H9 (cell line): ENCODE data around the gene SMARCC2. TPM values are rescaled to one million over a fixed set of nuclear protein-coding genes. Genes with fewer than 3 reads are reported as not detected.
"Not testable (repeated sequence)": the region's sequence is repeated elsewhere in the genome, so short reads cannot be mapped to it uniquely, and the experiment has no call there.

Experiments
- DNase-seq: peaks from one replicate; pipeline ENCODE4 v3.0.0-alpha.2; 2017
- H2AFZ ChIP-seq: one replicate; pipeline ENCODE4 v1.6.1; 2013; ENCODE audit warnings: mild to moderate bottlenecking, low read length, control low read depth, moderate library complexity
- H2AK5ac ChIP-seq: 2 replicates; pipeline ENCODE4 v1.6.1; 2013; ENCODE audit warnings: low read length, control low read depth, mixed read lengths; ENCODE audit not compliant: insufficient read length
- H2BK120ac ChIP-seq: one replicate; pipeline ENCODE4 v1.6.1; 2013; ENCODE audit warnings: low read depth, mild to moderate bottlenecking, low read length, control low read depth, inconsistent platforms; ENCODE audit not compliant: poor library complexity, severe bottlenecking
- H2BK12ac ChIP-seq: 2 replicates; pipeline ENCODE4 v1.6.1; 2013; ENCODE audit warnings: low read length, control low read depth, mixed read lengths, low read depth; ENCODE audit not compliant: insufficient read length
- H2BK15ac ChIP-seq: 2 replicates; pipeline ENCODE4 v1.6.1; 2013; ENCODE audit warnings: low read depth, low read length, control low read depth
- H2BK20ac ChIP-seq: one replicate; pipeline ENCODE4 v1.6.1; 2013; ENCODE audit warnings: low read depth, mild to moderate bottlenecking, low read length, control low read depth, inconsistent platforms; ENCODE audit not compliant: poor library complexity, severe bottlenecking
- H2BK5ac ChIP-seq: 2 replicates; pipeline ENCODE4 v1.6.1; 2013; ENCODE audit warnings: low read length, control low read depth, mixed read lengths; ENCODE audit not compliant: insufficient read length
- H3K14ac ChIP-seq: 2 replicates; pipeline ENCODE4 v1.6.1; 2013; ENCODE audit warnings: low read length, control low read depth; ENCODE audit not compliant: insufficient read depth
- H3K18ac ChIP-seq: 2 replicates; pipeline ENCODE4 v1.6.1; 2013; ENCODE audit warnings: low read depth, mild to moderate bottlenecking, mixed read lengths, low read length, control low read depth; ENCODE audit not compliant: insufficient read length
- H3K23ac ChIP-seq: 2 replicates; pipeline ENCODE4 v1.6.1; 2013; ENCODE audit warnings: low read length, control low read depth, mixed read lengths, low read depth; ENCODE audit not compliant: insufficient read length
- H3K23me2 ChIP-seq: 2 replicates; pipeline ENCODE4 v1.6.1; 2013; ENCODE audit warnings: low read depth, mild to moderate bottlenecking, mixed read lengths, low read length, control low read depth; ENCODE audit not compliant: insufficient read length, poor library complexity, severe bottlenecking
- H3K27ac ChIP-seq: 2 replicates; pipeline ENCODE4 v1.5.1; 2013; ENCODE audit warnings: low read length, control low read depth, mixed read lengths, low read depth; ENCODE audit not compliant: insufficient read length
- H3K27me3 ChIP-seq: 2 replicates; pipeline ENCODE4 v1.6.1; 2013; ENCODE audit warnings: low read length, control low read depth, inconsistent platforms; ENCODE audit not compliant: insufficient read depth
- H3K4ac ChIP-seq: 2 replicates; pipeline ENCODE4 v1.6.1; 2013; ENCODE audit warnings: low read depth, mild to moderate bottlenecking, control low read depth, inconsistent platforms, low read length, moderate library complexity
- H3K4me1 ChIP-seq: 2 replicates; pipeline ENCODE4 v1.6.1; 2013; ENCODE audit warnings: low read length, control low read depth, inconsistent platforms; ENCODE audit not compliant: insufficient read depth
- H3K4me2 ChIP-seq: 2 replicates; pipeline ENCODE4 v1.6.1; 2013; ENCODE audit warnings: low read length, control low read depth, mixed read lengths; ENCODE audit not compliant: insufficient read length, insufficient read depth
- H3K56ac ChIP-seq: 2 replicates; pipeline ENCODE4 v1.6.1; 2013; ENCODE audit warnings: low read depth, mild to moderate bottlenecking, mixed read lengths, low read length, control low read depth; ENCODE audit not compliant: insufficient read length
- H3K79me1 ChIP-seq: 2 replicates; pipeline ENCODE4 v1.6.1; 2013; ENCODE audit warnings: low read depth, mild to moderate bottlenecking, moderate library complexity, low read length, control low read depth, inconsistent platforms; ENCODE audit not compliant: insufficient read depth, poor library complexity, severe bottlenecking
- H3K79me2 ChIP-seq: 2 replicates; pipeline ENCODE4 v1.6.1; 2013; ENCODE audit warnings: low read length, control low read depth, inconsistent platforms; ENCODE audit not compliant: insufficient read depth
- H3K9ac ChIP-seq: 2 replicates; pipeline ENCODE4 v1.6.1; 2013; ENCODE audit warnings: low read length, control low read depth, mixed read lengths; ENCODE audit not compliant: insufficient read length; ENCODE audit errors: extremely low read depth
- H3K9me3 ChIP-seq: one replicate; pipeline ENCODE4 v1.6.1; 2013; ENCODE audit warnings: low read depth, low read length, inconsistent platforms; ENCODE audit not compliant: control insufficient read depth
- H3T11ph ChIP-seq: one replicate; pipeline ENCODE4 v1.6.1; 2013; ENCODE audit warnings: mild to moderate bottlenecking, low read length, control low read depth, inconsistent platforms
- H4K20me1 ChIP-seq: one replicate; pipeline ENCODE4 v1.6.1; 2013; ENCODE audit not compliant: control insufficient read depth, insufficient read length, insufficient read depth
- H4K5ac ChIP-seq: 2 replicates; pipeline ENCODE4 v1.6.1; 2013; ENCODE audit warnings: low read depth, mild to moderate bottlenecking, mixed read lengths, low read length, control low read depth; ENCODE audit not compliant: insufficient read length
- H4K8ac ChIP-seq: replicated peaks from 2 replicates; pipeline ENCODE4 v1.6.1; 2013; ENCODE audit warnings: low read length, control low read depth, mixed read lengths, low read depth; ENCODE audit not compliant: insufficient read length
- H4K91ac ChIP-seq: 2 replicates; pipeline ENCODE4 v1.6.1; 2013; ENCODE audit warnings: low read depth, mild to moderate bottlenecking, moderate library complexity, mixed read lengths, low read length, control low read depth; ENCODE audit not compliant: insufficient read length
- H3K27ac Mint-ChIP-seq, 3 experiments: 2 replicates in 2 of 3; 3 replicates in 1 of 3; pipeline ENCODE4 v1.8.0; 2020 to 2021; ENCODE audit warnings: mixed read lengths in 3 of 3, mild to moderate bottlenecking in 1 of 3, moderate library complexity in 1 of 3
- H3K27me3 Mint-ChIP-seq: 2 replicates; pipeline ENCODE4 v1.8.0; 2021; ENCODE audit warnings: low read depth, mild to moderate bottlenecking, moderate library complexity, mixed read lengths
- H3K36me3 Mint-ChIP-seq, 3 experiments: 2 replicates in 2 of 3; 3 replicates in 1 of 3; pipeline ENCODE4 v1.8.0; 2020 to 2021; ENCODE audit warnings: low read depth in 3 of 3, mixed read lengths in 3 of 3; ENCODE audit not compliant: insufficient read depth in 1 of 3
- H3K4me1 Mint-ChIP-seq, 2 experiments: 2 replicates each; pipeline ENCODE4 v1.8.0; 2020; ENCODE audit warnings: mixed read lengths in 2 of 2
- H3K4me3 Mint-ChIP-seq, 2 experiments: 2 replicates in 1 of 2; 3 replicates in 1 of 2; pipeline ENCODE4 v1.8.0; 2020 to 2021; ENCODE audit warnings: mild to moderate bottlenecking in 2 of 2, mixed read lengths in 2 of 2, moderate library complexity in 1 of 2
- H3K9me3 Mint-ChIP-seq, 2 experiments: 2 replicates in 1 of 2; 3 replicates in 1 of 2; pipeline ENCODE4 v1.8.0; 2020; ENCODE audit warnings: mild to moderate bottlenecking in 2 of 2, mixed read lengths in 2 of 2, moderate library complexity in 1 of 2
- WGBS: extraction: QIAGEN DNeasy Blood & Tissue Kit; methylation state at CpG from one replicate; pipeline ENCODE4 v1.1.7; 2013; ENCODE audit warnings: missing lambda C conversion rate, low lambda C conversion rate, mixed read lengths; ENCODE audit not compliant: insufficient read length; ENCODE audit errors: extremely low coverage; 5-methylcytosine and 5-hydroxymethylcytosine counted together
- total RNA-seq: library from RNA; stranded (reverse); gene quantifications from 2 replicates; pipeline ENCODE4 v1.2.1, GENCODE V29; 2021
- TF ChIP-seq, protein P1 (sequence below): fragments of 200-600 bp; sonication (generic); conservative IDR thresholded peaks from 3 replicates; pipeline ENCODE4 v1.8.0; 2021; ENCODE audit warnings: antibody characterized with exemption, mild to moderate bottlenecking

SMARCC2 gene
- total RNA-seq, 1 experiment from 2014 or later = 86.9 TPM

DNA sequence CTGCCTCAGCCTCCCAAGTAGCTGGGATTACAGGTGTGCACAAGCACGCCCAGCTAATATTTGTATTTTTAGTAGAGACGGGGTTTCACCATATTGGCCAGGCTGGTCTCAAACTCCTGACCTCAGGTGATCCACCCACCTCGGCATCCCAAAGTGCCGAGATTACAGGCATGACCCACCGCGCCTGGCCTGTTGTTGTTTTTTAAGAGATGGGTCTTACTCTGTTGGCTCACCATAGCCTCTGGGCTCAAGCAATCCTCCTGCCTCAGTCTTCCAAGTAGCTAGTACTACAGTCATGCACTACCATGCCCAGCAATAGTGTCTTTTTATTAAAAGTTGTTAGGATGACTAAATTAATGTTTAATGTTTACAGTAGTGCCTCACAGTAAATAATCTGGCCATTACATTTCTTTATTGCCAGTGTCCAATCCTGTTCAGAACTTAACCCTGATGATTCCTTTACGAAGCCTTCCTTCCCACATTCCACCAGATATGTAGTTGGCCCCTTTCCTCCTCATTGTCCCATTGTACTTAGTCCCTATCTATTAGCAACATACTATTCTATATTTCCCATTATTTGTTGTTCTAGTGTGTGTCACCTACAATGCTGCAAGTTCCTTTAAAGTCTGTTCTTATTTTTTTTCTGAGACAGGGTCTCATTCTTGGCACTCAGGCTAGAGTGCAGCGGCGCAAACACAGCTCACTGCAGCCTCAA is 8.8 kb upstream of the SMARCC2 start:
- Histone ChIP-seq H3K27me3 (no peaks in the 10 kb centered on the region), H2BK15ac (no peak overlapping the region), H3K23ac (no peak overlapping the region), H2BK12ac (no peak overlapping the region), H2BK5ac (no peak overlapping the region), H3K9ac (no peak overlapping the region), H4K5ac (no peak overlapping the region), H3K56ac (no peak overlapping the region), H4K91ac (no peak overlapping the region), H3K9me3 (no peaks in the 10 kb centered on the region), H3T11ph (no peak overlapping the region), H3K18ac (no peak overlapping the region), H3K14ac (no peak overlapping the region), H3K79me2 (no peaks in the 10 kb centered on the region), H3K23me2 (no peaks in the 10 kb centered on the region), H4K20me1 (no peaks in the 10 kb centered on the region), H4K8ac (no peak overlapping the region), H3K4me1 (no peaks in the 10 kb centered on the region; the same call in 1 of the 2 replicates), H2BK120ac (no peak overlapping the region), H2AFZ (no peak overlapping the region), H3K27ac (no peak overlapping the region), H3K79me1 (no peaks in the 10 kb centered on the region), H3K4ac (no peak overlapping the region), H3K4me2 (no peak overlapping the region), H2AK5ac (no peak overlapping the region), H2BK20ac (no peak overlapping the region)
- TF ChIP-seq, protein P1, sequence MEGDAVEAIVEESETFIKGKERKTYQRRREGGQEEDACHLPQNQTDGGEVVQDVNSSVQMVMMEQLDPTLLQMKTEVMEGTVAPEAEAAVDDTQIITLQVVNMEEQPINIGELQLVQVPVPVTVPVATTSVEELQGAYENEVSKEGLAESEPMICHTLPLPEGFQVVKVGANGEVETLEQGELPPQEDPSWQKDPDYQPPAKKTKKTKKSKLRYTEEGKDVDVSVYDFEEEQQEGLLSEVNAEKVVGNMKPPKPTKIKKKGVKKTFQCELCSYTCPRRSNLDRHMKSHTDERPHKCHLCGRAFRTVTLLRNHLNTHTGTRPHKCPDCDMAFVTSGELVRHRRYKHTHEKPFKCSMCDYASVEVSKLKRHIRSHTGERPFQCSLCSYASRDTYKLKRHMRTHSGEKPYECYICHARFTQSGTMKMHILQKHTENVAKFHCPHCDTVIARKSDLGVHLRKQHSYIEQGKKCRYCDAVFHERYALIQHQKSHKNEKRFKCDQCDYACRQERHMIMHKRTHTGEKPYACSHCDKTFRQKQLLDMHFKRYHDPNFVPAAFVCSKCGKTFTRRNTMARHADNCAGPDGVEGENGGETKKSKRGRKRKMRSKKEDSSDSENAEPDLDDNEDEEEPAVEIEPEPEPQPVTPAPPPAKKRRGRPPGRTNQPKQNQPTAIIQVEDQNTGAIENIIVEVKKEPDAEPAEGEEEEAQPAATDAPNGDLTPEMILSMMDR = no peak
- Mint-ChIP-seq H3K4me3 (no peak overlapping the region), H3K27me3 (no peaks in the 10 kb centered on the region), H3K27ac (peak overlapping the region in 1 of 3 experiments; percentile 36; a peak in 4 of 7 replicates), H3K4me1 (peaks cover 10 to 20% of the 10 kb centered on the region in 2 experiments), H3K36me3 (peaks cover 9 to 14% (median 10%) of the 10 kb centered on the region in 3 experiments; a peak in 4 of 7 replicates), H3K9me3 (no peaks in the 10 kb centered on the region)
- no peak for DNase-seq
- WGBS = no CpG with 5 or more reads among the region's 9 CpGs

DNA sequence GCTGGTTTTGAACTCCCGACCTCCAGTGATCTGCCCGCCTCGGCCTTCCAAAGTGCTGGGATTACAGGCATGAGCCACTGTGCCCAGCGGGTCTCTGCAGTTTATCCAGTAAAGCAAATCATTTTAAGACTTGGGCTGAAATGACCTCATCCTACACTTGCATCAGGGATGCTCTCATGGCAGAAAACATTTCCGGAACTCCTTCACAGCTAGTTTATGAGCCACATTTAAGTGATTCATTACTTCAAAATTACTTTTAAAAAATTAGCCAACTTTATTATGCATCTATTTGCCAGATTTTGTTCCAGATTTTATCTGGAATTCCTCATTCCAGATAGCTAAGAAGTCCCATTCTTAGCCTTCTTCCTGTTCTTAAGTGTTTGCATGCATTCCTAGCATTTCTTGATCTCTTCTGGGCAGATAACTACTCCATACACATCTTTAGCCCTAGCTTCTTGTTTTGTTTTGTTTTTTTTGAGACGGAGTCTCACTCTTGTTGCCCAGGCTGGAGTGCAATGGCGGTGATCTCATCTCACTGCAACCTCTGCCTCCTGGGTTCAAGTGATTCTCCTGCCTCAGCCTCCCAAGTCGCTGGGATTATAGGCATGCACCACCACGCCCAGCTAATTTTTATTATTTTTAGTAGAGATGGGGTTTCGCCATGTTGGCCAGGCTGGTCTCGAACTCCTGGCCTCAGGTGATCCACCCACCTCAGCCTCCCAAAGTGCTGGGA is 7.7 kb upstream of the SMARCC2 start:
- H3T11ph ChIP-seq, H3K14ac ChIP-seq, H3K4ac ChIP-seq, H2BK15ac ChIP-seq, H2AFZ ChIP-seq, H3K79me1 ChIP-seq, H4K5ac ChIP-seq, H2BK5ac ChIP-seq, H3K9ac ChIP-seq, H2BK12ac ChIP-seq, H4K8ac ChIP-seq, H3K9me3 ChIP-seq, H3K23me2 ChIP-seq, H3K4me3 Mint-ChIP-seq, H3K79me2 ChIP-seq, H3K27me3 Mint-ChIP-seq, H2BK20ac ChIP-seq, H2AK5ac ChIP-seq, H3K23ac ChIP-seq, H4K20me1 ChIP-seq, DNase-seq, H4K91ac ChIP-seq, H3K4me2 ChIP-seq, H3K27me3 ChIP-seq, H3K4me1 ChIP-seq, H2BK120ac ChIP-seq, H3K56ac ChIP-seq, H3K9me3 Mint-ChIP-seq, H3K27ac ChIP-seq, H3K18ac ChIP-seq: not testable (repeated sequence)
- no CpG with 5 or more reads among the region's 11 CpGs for WGBS
- H3K27ac Mint-ChIP-seq = peak overlapping the region in 1 of 3 experiments; percentile 8; a peak in 2 of 7 replicates
- H3K4me1 Mint-ChIP-seq = peaks cover 10 to 21% of the 10 kb centered on the region in 2 experiments
- H3K36me3 Mint-ChIP-seq = peaks cover 9 to 13% (median 11%) of the 10 kb centered on the region in 3 experiments; a peak in 4 of 7 replicates
